Measurements from ENCODE around the gene ST8SIA2.

Gene ST8SIA2, protein sequence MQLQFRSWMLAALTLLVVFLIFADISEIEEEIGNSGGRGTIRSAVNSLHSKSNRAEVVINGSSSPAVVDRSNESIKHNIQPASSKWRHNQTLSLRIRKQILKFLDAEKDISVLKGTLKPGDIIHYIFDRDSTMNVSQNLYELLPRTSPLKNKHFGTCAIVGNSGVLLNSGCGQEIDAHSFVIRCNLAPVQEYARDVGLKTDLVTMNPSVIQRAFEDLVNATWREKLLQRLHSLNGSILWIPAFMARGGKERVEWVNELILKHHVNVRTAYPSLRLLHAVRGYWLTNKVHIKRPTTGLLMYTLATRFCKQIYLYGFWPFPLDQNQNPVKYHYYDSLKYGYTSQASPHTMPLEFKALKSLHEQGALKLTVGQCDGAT

DNA sequence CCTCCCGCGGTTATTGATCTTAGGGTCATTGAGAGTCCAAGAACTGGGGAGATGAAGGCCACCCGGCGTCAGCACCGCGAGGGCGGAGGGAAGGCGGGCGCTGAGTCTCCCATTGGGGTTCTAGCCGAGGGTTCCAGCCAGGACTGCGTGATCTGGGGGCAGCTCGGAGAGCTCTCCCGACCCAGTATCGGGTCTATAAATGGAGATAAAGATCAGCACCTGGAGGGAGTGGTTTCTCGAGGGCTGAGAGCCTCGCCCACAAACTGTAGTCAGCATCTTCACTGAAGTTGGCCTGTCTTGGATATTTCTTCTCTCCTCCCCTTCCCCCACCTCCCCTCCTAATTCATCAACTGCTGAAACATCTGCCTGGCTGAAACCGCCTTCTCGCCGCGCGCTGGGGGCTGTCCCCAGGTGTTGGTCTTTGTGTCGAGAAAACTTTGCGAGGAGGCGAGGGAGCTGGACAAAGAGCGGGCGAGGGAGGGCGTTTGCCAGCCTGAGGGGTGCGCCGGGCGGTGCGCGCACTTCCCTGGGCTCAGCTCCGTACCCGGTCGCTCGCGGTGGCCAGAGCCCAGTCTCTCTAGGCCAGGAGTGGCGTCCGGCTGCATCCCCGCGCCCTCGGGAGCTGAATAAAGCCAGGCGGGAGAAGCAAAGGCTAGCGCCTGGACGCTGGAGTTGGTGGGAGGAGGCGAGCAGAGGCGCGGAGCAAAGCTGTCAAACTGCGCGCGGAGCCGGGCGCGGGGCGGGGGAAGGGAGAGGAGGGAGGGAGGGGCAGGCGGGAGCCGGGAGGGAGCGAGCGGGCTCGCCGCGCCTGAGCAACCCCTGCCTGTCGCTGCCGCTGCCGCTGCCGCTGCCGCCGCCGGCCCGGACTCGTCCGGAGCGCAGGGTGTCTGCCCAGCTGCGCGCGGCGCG, at the start of gene ST8SIA2:
ST8SIA2 (plus strand) TSS at position 811 of the 909 bp plus-strand sequence. CDS start 184 bp downstream, outside the sequence.
- peak; percentile 32 for DNase-seq

DNA sequence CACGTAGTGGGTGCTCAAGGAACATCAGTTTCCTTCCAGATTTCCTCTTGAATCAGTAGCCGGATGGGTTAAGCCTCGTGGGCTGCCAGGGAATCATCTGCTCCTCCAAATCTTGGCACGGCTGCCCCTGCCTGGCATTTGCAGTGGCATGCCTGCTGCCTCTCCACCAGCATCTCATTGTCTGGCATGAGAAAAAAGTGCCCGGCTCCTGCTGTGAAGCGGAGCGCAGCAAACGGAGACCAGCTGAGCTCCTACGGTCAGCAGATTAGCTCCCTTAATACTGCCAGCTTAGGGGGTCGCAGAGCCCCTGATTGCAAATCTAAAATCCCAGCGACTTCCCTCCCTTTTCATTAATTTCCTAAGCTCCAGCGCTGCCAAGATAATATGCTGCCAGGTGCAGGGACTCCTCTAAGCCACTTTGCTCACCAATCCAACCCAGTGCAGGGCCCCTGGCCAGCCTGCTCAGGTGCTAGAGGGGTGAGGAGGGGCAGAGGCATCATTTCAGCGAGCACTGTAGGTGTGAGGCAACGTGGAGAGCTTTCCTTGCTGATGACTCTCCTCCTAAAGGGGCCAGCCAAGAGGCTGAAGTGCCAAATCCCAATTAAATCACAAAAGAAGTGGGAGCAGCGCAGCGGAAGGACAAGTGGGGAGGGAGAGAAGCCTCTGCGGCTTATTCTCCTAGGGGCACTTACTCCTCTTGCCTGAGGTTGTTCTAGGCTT, 49.6 kb upstream of the ST8SIA2 start:
- DNase-seq: no peak

DNA sequence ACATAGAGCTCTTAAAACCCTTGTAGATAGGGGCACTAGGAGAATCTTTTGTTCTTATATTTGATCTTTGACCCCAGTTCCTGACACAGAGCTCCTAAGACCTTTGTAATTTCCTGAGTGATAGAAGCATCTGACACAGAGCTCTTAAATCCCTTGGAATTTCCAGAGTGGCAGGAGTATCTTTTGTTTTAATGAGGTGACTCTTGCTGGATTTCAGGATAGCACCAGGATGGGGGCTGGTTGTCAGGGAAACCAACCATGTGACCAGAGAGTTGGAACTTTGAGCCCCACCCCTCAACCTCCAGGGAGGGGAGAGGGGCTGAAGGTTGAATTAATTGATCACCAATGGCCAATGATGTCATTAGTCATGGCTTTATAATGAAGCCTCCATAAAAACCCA, 47.6 kb upstream of the ST8SIA2 start:
- DNase-seq: no peak

DNA sequence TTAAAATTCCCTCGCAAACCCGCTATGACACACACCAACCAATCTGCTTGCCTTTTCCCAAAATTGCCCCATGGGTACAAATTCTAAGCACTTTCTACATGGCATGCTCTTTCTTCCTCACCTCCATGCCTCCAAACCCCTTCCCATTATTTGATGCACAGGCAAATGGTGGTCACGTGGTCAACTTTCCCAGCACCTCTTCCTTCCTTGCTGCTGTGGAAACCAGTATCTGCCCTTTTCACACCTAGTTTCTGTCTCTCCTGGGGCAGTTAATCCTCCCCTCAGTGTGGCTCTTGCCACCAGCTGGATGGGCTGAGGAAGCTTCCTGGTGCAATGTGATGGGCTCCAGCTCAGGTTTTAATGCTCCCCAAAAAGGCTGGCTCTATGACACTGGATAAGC, 38.4 kb upstream of the ST8SIA2 start:
- DNase-seq: no peak

DNA sequence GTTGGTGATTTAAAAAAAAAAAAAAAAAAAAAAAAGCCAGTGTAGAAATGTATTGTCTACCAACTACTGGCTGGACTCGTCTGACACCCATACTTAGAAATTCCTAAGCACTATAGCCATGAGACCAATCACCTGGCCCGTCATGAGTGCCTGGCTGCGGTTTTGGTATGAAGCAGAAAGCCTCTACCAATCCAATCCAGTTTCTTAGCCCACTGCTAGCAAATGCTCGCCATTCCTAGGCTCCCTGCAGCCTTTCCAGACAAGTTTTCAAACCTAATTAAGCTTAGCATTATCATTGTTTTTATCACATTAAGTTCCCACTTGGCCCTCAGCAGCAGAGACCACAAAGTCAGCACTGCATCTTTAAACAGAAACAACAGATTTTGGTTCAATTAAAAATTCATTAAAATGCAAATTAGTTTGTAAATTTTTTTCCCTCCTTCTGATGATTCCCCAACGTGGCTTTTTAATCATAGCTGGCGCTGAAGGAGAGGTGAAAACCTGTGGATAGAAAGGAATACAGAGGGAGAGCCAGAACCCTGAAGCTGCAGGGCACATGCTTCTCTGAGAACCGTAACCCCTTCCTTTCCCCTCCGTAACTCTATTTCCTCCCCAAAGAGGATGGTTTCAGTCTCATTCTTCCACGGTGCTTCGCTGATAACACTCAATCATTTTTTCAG, 32.2 kb upstream of the ST8SIA2 start:
- no peak for DNase-seq

DNA sequence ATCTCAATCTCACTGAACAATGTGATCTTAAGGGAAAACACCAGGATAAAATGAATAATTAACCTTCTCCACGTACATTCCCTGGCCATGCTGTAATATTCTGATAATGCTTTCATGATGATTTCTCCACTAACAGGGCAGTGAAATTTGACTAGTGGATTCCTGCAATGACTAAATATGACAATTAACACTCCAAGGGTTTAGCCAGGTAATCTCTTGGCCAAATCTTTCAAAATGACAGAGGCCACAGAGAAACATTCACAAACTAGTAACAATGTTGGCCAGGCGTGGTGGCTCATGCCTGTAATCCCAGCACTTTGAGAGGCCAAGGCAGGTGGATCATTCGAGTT, 31.7 kb upstream of the ST8SIA2 start:
- DNase-seq: no peak

DNA sequence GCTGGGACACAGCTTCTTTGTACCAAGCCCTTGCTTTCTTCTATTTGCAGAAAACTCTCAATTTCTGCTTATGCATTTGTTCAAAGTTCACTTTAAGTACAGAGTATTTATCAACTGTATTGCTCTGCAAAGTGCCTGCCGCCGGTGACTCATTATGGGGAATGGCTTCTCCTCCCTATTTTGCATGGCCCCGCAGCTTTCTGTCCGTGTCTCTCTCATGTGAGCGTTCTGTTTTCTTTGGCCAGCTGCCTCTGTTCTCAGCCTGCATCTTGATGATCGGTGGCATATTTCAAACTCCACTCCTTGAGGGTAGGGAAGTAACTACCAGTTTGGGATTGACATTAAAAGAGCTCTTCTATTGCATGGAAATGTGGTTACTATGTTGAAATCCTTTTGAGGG, 28.6 kb upstream of the ST8SIA2 start:
- no peak for DNase-seq

DNA sequence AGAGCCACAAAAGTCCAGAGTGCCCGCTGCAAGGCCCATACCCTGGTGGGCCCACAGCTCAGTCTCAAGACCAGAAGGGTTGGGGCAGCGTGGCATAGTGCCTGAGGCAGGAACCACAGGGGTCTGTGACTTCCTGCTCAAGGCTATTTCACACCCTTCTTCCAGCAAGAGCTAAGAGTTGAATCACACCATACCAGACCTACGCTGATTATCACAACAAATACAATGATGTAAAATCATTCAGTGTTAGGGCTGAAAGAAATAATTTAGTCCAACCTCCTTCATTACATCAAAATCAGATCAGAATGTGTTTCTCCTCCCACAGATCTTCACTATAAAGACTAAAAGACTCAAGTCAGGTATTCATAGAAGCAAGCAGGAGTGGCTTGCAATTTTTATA, 27.8 kb upstream of the ST8SIA2 start:
- DNase-seq: no peak

DNA sequence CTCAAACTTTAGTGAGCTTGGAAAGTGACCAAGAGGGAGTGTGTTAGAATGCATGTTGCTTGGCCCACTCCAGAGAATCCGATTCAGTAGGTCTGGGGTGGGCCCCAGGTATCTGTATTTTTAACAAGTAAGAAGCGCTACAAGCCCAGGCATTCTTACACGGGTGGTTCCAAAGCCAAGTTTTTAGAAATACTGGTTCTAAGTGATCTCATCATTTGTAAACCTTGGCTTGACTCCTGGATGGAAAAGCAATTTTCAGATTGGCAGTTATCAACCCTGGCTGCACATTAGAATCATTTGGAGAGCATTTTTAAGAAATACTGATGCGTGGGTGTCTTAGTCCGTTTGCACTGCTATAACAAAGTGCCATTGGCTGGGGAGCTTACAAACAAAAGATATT, 27.3 kb upstream of the ST8SIA2 start:
- DNase-seq: no peak

DNA sequence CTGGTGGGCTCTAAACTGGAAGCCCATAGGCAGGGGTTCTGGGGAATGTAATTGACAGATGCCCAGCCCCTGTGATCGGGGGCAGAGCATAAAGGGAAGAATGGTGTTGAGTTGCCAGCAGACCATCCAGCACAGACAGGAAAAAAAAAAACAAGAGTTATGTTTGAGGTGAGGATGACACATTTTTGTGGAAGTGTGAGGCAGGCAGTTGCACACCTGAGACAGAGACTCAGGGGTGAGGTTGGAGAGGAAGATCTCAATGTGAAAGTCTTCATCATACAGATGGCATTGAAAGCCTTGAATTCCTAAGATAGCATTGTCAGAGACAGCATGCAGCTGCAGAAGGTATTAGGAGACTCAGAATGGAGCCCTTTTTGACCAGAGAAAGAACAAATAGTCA, 18.6 kb upstream of the ST8SIA2 start:
- DNase-seq: no peak

DNA sequence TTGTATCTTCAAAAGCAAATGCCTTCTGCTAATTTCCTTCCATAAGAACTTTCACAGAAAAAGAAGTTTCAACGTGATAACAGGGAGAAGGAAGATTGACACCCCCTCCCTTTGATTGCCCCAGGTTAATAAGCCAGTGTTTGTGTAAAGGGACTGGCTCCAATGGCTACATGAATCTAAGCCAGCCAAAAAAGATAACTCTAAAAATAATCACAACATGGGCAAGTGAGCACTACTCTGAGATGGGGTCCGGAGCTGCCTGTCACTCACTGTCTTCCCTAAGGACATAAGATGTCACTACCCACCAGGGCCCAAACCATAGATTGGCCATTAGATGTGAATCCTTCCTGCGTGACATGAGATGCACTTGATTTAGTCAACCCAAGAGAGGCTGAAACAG, 17.6 kb upstream of the ST8SIA2 start:
- no peak for DNase-seq

DNA sequence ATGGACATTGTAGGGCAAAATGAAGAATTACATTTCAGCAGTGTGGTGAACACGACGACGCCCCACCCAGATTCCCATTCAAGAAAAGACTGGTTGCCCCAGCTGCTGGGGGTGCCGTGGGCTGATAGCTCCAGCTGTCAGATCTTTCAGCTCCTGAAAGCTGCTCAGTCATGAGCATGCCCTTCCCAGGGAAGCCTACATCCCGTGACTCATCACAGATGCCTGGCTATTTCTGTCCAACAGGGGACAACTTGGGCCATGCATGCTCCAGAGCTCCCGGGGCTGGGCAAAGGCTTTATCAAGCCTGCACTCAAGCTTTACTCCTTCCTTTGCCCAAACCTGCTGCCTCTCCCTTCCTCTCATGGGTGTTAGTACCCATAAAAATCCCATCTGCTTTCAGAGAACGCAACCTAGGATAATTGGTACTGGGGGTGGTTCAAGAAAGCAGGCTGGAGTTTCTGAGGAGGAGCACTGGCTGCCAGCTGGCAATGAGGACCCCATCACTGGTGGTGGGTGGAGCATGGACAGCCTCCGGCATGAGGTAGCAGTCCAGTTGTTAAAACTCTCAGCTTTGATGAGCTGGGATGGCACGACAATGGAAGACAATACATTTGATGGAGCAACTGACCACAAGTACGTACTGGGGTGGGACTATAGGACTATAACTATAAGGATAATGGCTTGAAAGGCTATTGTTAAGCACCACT, 16.4 kb upstream of the ST8SIA2 start:
- no peak for DNase-seq

DNA sequence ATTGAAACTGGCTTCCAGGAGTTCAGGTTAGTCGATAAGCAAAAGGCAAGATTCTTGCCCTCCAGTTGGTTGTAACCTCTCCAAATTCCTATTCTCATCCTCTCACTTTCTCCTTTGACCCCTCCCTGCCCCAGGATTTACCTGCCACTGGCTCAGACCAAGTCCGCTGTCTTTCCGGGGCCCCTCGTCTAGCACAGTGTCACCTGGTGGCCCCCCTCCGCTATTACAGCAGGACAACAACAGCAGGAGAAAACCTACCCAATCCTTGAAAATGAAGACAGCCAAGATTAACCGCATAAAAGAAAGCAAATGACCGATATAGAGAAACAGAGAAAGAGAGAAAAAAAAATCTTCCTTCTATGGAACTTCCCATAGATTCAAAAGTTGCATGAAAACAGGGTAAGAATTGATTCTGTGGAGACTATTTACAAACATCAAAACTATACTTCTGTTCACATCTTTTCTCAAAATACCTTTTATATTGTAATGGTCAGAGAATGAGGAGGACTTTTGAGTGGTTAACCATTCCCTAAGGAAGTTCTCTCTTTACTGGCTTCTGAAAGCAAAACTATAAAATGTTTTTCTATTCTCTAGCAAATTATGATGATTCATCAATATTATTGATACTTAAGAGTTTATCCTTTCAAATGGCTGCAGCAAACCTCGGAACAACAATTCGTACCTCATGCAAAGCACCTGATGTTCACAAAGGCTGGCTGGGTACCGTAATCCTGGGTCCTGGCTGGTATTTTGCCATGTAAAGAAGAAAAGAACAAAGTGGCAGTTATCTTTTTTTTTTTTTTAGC, 10.0 kb upstream of the ST8SIA2 start:
- DNase-seq: peak; percentile 50

DNA sequence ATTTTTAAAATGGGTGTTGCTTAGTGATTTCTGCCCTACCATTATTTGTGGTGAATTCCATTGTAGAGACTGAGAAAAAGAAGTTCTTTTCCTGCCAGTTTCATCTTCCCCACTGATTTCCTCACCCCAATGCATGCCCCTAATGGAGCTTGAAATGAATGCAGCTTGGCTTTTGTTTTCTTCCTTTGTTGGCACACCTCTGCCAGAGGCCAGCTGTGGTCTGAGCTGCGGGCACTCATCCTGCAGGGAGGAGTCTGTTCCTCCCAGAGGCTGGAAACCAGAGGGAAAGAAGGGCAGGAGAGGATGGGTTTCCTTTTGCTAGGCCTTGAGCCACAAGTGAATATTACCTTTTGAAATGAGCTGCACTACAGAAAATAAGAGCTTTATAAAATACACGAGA, 9.3 kb upstream of the ST8SIA2 start:
- no peak for DNase-seq

DNA sequence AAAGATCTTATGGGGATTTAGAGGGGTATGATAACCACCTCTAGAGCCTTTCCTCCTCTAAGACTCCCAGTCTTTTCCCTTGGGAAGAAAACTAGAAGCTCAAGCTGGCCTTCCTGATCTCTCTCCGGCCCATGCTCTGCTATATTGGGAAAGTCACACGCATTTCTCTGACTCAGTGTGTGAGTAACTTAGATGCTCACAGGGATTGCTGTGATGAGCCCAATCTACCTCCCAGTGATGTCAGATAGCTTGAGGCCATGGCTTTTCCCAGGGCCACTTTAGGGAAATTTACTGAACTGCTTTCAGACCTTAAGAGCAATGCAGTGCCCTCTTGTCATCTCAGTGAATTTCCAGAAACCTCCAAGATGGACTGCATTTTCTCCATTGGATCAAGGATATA, 8.6 kb upstream of the ST8SIA2 start:
- DNase-seq: no peak

DNA sequence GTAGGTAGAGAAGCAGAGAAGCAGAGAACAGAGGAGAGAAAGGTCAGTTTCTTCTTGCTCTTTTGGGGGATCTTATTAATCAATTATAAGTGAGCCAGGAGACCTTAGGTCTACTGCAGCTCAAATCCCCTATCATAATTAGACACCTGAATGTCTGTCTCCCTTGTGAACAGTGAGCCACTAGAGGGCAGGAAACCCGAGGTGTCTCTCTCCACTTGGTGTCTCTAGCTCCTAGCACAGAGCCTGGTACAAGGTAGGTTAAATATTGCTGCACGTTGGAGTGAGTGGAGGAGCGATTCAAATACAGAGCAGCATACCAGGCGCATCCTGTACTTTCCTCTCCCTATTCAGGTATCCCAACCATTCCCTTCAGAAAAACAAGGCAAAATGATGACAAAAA, 2.0 kb upstream of the ST8SIA2 start:
- DNase-seq: peak; percentile 41

DNA sequence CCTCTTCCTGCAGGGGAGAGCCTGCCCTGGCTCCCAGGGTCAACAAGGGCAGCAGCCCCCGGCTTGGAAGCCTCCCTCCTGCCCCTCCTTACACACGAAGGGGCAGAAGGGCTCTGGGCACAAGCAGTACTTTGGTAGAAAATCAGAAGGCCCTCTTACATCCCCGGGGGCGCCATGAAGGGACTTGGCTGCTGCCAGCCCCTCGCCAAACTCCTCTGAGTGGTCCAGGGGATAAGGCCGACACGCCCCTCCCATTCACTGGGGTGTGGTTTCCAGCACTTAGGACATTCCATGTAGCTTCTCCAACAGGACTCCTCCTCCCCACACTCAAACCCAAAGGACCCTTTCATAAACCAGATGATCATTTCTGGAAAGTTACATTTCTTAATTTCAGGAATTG, 1.2 kb upstream of the ST8SIA2 start:
- DNase-seq: no peak

DNA sequence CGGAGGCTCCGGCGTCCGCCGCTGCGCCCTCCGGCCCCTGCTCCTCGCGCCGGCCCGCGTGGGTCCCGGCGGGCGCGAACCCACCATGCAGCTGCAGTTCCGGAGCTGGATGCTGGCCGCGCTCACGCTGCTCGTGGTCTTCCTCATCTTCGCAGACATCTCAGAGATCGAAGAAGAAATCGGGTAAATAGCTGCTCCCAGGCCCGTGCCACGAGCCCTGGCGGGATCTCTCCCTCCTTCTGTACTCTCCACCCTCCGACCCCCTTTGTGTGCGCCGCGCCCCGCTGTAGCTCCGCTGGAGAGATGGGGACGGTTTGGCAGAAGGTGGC, 263 bp downstream of the ST8SIA2 start:
- DNase-seq: no peak

DNA sequence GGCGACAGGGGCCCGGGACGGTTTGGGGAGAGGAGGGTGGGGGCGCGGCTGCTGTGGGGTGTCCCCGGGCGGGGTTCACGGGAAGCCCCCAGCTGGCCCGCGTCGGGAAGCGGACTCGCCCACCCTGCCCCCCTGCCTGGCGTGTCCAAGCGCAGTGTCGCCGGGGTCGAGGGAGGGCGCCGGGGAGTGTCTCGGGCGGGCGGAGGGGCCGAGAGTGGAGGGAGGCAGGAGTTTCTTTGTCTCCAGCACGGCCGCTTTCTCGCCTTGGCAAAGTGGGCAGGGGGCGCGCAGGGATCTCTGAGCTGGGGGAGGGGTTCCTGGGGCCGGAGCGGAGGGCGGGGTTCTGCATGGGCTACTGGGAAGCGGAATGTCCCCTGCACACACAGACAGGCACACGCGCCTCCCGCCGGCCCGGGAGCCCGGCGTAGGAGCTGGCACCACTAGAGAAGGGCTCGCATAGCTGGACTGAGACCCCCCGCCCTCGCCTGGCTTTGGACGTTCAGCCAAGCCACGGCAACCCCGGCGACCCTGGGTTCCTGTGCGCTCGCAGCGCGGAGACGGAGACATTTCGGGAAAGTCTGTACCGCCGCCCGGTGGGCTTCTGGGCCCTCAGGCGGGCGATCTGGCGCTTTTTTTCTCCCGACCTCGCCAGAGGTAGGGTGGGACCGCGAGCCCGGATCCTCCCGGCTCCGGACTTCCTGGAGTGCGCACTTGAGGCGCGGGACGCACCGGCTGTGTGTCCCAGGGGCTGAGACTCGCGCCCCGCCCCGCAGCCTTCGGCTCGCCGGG, 822 bp downstream of the ST8SIA2 start:
- no peak for DNase-seq

DNA sequence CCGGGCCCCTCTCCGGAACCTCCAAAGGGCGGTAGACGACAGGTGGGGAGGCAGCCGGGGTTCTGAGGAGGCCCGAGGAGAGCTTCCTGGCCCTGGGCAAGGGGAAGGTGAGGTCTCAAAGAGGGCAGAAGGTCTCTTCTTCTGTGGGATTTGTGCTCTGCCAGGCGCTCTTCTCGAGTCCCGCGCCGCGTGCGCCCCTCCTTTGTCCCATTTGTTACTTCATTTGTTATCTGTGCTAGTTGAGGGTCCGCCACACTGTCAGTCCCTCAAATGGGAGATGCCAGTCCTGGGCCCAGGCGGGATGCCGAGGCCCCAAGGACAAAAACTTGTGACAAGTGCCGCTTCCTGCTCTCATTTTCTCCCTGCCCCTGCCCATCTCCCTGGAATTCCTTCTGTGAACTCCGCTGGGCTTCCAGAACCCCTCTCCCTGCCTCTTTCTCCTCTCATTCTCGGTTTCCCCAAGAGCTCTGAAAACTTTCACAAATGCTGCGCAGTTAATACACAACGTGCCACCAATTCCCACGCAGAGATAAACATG, 1.5 kb downstream of the ST8SIA2 start:
- no peak for DNase-seq

All from activated CD4-positive, alpha-beta T cell treated with anti-CD3 and anti-CD28 coated beads for 48 hours (primary cell).